Measurements from ENCODE around the gene YPEL5.
"Not testable (repeated sequence)": the region's sequence is repeated elsewhere in the genome, so short reads cannot be mapped to it uniquely, and the experiment has no call there.

DNA sequence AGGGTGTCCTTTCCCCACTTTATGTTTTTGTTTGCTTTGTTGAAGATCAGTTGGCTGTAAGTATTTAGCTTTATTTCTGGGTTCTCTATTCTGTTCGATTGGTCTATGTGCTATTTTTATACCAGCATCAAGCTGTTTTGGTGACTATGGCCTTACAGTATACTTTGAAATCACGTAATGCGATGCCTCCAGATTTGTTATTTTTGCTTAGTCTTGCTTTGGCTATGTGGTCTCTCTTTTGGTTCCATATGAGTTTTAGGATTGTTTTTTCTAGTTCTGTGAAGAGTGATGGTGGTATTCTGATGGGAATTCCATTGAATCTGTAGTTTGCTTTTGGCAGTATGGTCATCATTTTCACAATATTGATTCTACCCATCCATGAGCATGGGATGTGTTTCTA is 46.1 kb upstream of the YPEL5 start:
- TF ChIP-seq, protein P1, sequence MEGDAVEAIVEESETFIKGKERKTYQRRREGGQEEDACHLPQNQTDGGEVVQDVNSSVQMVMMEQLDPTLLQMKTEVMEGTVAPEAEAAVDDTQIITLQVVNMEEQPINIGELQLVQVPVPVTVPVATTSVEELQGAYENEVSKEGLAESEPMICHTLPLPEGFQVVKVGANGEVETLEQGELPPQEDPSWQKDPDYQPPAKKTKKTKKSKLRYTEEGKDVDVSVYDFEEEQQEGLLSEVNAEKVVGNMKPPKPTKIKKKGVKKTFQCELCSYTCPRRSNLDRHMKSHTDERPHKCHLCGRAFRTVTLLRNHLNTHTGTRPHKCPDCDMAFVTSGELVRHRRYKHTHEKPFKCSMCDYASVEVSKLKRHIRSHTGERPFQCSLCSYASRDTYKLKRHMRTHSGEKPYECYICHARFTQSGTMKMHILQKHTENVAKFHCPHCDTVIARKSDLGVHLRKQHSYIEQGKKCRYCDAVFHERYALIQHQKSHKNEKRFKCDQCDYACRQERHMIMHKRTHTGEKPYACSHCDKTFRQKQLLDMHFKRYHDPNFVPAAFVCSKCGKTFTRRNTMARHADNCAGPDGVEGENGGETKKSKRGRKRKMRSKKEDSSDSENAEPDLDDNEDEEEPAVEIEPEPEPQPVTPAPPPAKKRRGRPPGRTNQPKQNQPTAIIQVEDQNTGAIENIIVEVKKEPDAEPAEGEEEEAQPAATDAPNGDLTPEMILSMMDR (IDR thresholded peaks at IDR 0.05) = not testable (repeated sequence)
- not testable (repeated sequence) for TF ChIP-seq POLR2A (IDR thresholded peaks at IDR 0.05)
